NT2/D1 (cell line): ENCODE results near the gene PA2G4.
A peak's percentile ranks its signal among the peaks of the same experiment; 100 is the strongest.

Source experiments
- DNase-seq: peaks from one replicate; pipeline ENCODE4 v3.0.0-alpha.2; 2011; ENCODE audit warnings: low read depth, low spot score
- H3K27me3 ChIP-seq: 2 replicates; pipeline ENCODE4 v1.6.0; 2011; ENCODE audit warnings: mild to moderate bottlenecking; ENCODE audit not compliant: insufficient read length, insufficient read depth
- H3K36me3 ChIP-seq: 2 replicates; pipeline ENCODE4 v1.6.1; 2011; ENCODE audit warnings: mild to moderate bottlenecking, low read length, mixed read lengths; ENCODE audit not compliant: insufficient read depth, insufficient read length
- H3K4me1 ChIP-seq: 2 replicates; pipeline ENCODE4 v1.5.1; 2011; ENCODE audit not compliant: insufficient read depth, insufficient read length
- H3K4me3 ChIP-seq: 2 replicates; pipeline ENCODE4 v1.5.1; 2011; ENCODE audit warnings: low read depth; ENCODE audit not compliant: insufficient read length
- H3K9ac ChIP-seq: 2 replicates; pipeline ENCODE4 v1.6.0; 2011; ENCODE audit warnings: low read depth; ENCODE audit not compliant: insufficient read length
- H3K9me3 ChIP-seq: 2 replicates; pipeline ENCODE4 v1.5.1; 2011; ENCODE audit warnings: mild to moderate bottlenecking, low read length; ENCODE audit not compliant: insufficient read depth
- SUZ12 ChIP-seq: IDR thresholded peaks from 2 replicates; pipeline ENCODE4 v1.6.1; 2011; ENCODE audit not compliant: insufficient read length, insufficient read depth; ENCODE audit errors: extremely low read depth
- YY1 ChIP-seq: IDR thresholded peaks from 2 replicates; pipeline ENCODE4 v1.6.1; 2011; ENCODE audit not compliant: insufficient read length, insufficient read depth
- ZNF274 ChIP-seq: IDR thresholded peaks from 2 replicates; pipeline ENCODE4 v1.6.1; 2011; ENCODE audit warnings: mild to moderate bottlenecking, low read depth, low read length

PA2G4 gene

DNA sequence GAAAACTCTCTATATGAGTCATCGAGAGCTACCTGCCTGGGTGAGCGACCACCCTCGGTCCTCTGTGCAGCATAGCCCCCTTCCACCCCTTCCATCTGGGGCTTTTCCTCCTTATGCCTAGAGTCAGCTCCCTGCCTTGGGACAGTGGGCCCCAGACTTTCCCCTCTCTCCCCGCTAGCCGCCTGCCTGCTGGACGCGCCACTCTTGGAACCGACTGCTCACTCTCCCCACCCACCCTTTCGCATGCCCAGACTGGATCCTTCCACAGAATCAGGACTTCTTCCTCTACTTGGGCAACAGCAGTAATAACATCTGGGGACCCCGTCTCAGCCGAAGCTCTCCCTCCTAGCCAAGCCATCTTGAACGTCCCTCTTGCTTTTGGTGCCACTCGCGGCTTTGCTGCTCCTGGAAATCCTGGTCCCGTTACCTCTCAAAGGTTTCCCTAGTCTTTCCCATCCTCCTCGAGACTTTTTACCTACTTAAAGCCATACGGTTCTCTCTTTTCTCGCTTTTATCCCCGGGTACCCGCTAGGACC lies 24.4 kb downstream of the PA2G4 start:
- no peak for DNase-seq
- Histone ChIP-seq H3K27me3 (no peaks in the 10 kb centered on the region), H3K9ac (peak overlapping the region; percentile 98), H3K9me3 (peaks cover 15% of the 10 kb centered on the region), H3K4me1 (peaks cover 6% of the 10 kb centered on the region), H3K36me3 (peaks cover 36% of the 10 kb centered on the region), H3K4me3 (peak overlapping the region; percentile 95)
- TF ChIP-seq YY1, result no peak
- TF ChIP-seq SUZ12, result no peak
- no peak for TF ChIP-seq ZNF274

DNA sequence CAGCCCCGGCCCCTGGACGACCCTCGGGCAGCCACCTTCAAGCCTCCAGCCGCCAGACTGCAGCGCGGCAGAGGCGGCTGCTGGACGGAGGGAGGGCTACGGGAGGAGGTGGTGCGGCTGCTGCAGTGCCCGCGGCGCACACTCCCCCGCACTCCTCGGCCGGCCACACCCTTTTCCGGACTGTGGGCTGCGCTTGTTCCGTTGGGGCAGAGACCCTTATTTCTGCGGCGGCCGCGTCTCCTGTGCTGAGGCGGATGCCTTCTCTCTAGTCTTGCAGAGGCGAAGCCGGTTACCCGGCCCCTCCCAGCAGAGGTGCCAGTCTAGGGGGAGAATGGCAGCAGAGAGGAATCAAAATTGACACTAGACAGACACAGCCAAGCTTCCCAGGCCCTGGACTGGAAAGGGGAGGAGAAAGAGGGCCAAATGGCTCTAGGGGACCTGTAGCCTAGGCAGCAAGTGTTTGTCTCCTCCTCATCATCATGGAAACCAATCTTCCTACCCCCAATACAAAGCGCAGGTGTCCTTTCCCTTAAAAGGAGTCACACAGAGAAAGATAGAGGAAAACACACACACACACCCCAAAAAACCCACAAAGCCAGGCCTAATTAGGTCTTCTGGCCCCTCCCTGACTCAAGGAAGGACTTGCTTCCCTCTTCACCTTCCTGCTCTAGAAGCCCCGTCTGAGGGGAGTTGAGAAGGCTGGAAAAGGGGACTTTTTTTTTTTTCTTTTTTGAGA lies 25.0 kb downstream of the PA2G4 start:
- Histone ChIP-seq H3K36me3 (peaks cover 42% of the 10 kb centered on the region), H3K9me3 (peaks cover 15% of the 10 kb centered on the region), H3K4me3 (peak overlapping the region; percentile 95), H3K27me3 (no peaks in the 10 kb centered on the region), H3K9ac (peak overlapping the region; percentile 98), H3K4me1 (peaks cover 6% of the 10 kb centered on the region)
- DNase-seq, result no peak
- TF ChIP-seq YY1 (no peak), ZNF274 (no peak), SUZ12 (no peak)

DNA sequence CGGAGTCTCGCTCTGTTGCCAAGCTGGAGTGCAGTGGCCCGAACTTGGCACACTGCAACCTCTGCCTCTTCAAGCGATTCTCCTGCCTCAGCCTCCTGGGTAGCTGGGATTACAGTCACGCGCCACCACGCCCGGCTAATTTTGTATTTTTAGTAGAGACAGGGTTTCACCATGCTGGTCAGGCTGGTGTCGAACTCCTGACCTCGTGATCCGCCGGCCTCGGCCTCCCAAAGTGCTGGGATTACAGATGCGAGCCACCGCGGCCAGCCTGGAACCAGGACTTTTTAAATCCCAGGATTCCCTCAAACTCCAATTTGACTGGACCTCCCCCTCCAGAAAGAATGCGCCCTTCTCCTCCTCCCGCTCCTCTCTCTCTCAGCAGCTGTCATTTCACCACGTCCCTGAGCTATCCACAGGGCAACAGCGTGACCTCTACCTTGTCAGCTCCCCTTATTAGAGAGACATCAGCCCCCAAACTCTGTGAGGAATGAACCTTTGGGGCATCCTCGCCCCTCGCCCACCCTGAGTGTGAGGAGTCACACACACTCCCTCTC lies 25.7 kb downstream of the PA2G4 start:
- peak overlapping the region; percentile 98 for H3K9ac ChIP-seq
- peaks cover 6% of the 10 kb centered on the region for H3K4me1 ChIP-seq
- no peak for DNase-seq
- no peak for TF ChIP-seq SUZ12
- TF ChIP-seq YY1, result no peak
- no peak for TF ChIP-seq ZNF274
- no peaks in the 10 kb centered on the region for H3K27me3 ChIP-seq
- H3K4me3 ChIP-seq, result no peak overlapping the region
- peaks cover 47% of the 10 kb centered on the region for H3K36me3 ChIP-seq
- H3K9me3 ChIP-seq, result peaks cover 15% of the 10 kb centered on the region

DNA sequence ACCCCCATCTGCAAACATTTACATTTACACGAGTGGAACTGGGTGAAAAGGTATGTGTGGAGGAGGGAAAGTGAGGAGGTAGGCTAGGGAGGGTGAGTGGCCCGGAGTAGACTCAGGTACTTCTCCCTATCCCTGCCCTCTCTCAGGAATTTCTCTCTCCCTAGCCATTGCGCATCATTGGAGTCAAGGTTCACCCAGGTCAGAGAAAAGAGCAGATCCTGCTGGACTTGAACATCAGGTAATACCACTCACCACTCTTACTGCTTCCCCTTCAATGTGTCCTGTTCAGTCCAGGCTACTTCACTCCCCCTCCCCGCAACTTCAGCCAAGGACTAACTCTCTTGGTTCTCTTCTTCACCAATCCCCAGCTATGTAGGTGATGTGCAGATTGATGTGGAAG lies 26.5 kb downstream of the PA2G4 start:
- Histone ChIP-seq H3K36me3 (peaks cover 53% of the 10 kb centered on the region), H3K27me3 (no peaks in the 10 kb centered on the region), H3K4me3 (no peak overlapping the region), H3K9ac (no peak overlapping the region), H3K4me1 (peaks cover 6% of the 10 kb centered on the region), H3K9me3 (peaks cover 15% of the 10 kb centered on the region)
- TF ChIP-seq YY1 (no peak), ZNF274 (no peak)
- no peak for DNase-seq

DNA sequence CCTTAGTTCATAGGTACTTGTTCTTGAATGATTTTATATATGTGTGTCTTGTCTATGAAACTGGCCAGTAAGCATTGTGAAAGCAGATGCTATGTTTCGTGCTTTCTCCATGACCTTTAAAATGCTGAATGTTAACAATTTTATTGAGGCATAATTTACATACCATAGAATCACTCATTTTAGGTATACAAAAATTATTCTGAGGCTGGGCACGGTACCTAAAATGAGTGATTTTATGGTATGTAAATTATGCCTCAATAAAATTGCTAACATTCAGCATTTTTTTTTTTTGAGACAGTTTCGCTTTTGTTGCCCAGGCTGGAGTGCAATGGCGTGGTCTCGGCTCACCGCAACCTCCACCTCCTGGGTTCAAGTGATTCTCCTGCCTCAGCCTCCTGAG lies 30.5 kb downstream of the PA2G4 start:
- Histone ChIP-seq H3K9ac (no peak overlapping the region), H3K27me3 (no peaks in the 10 kb centered on the region), H3K4me1 (no peaks in the 10 kb centered on the region), H3K36me3 (peaks cover 93% of the 10 kb centered on the region), H3K9me3 (peaks cover 15% of the 10 kb centered on the region), H3K4me3 (no peak overlapping the region)
- no peak for TF ChIP-seq YY1
- TF ChIP-seq ZNF274, result no peak
- no peak for TF ChIP-seq SUZ12
- no peak for DNase-seq

DNA sequence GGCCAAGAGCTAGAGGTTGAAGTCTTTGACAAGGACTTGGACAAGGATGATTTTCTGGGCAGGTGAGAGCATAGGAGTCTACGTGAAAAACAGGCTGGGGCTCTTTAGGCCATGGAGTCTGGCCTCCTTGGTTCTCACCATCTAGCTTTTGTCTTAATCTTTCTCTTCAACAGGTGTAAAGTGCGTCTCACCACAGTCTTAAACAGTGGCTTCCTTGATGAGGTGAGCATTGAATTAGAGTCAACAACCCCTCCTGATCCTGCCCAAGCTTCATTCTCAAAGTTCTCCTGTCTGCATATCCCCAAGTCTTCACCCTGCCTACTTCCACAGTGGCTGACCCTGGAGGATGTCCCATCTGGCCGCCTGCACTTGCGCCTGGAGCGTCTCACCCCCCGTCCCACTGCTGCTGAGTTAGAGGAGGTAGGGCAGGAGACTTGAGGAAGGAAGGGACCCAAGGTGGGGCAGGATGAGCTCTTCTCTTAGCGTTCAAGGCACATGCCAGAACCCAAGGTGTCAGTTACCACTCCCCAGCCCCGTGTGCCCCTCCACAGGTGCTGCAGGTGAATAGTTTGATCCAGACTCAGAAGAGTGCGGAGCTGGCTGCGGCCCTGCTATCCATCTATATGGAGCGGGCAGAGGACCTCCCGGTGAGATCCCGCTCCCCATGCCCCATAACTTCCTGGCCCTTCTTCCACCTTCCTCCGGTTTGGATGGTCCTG lies 33.7 kb downstream of the PA2G4 start:
- H3K4me1 ChIP-seq, result no peaks in the 10 kb centered on the region
- H3K36me3 ChIP-seq, result peaks cover 87% of the 10 kb centered on the region
- no peak for DNase-seq
- H3K27me3 ChIP-seq, result no peaks in the 10 kb centered on the region
- TF ChIP-seq SUZ12 (no peak), ZNF274 (no peak), YY1 (no peak)
- H3K4me3 ChIP-seq, result no peak overlapping the region
- no peak overlapping the region for H3K9ac ChIP-seq
- H3K9me3 ChIP-seq, result no peaks in the 10 kb centered on the region
